Measurements from ENCODE around the gene SF3B3.
"Not testable (repeated sequence)": the region's sequence is repeated elsewhere in the genome, so short reads cannot be mapped to it uniquely, and the experiment has no call there.

The SF3B3 gene

GRCh38 chr16:70612931-70613330 is 89.3 kb downstream of the SF3B3 start:
- 94 to 96% methylated on average over 8 of the region's 8 CpGs for WGBS, 2 experiments
- Histone ChIP-seq H3K36me3 (ENCODE audit: control insufficient read depth, insufficient read depth, low read length) (no peaks in the 10 kb centered on the region), H3K4me3 (ENCODE audit: insufficient read depth, low read depth, low read length) (no peak overlapping the region), H3K27me3 (ENCODE audit: control insufficient read depth, insufficient read depth, low read length, poor library complexity, severe bottlenecking) (no peaks in the 10 kb centered on the region), H3K27ac (ENCODE audit: insufficient read depth, low read depth, low read length, poor library complexity, severe bottlenecking) (no peak overlapping the region), H3K4me1 (ENCODE audit: control insufficient read depth, insufficient read depth, low read length) (no peaks in the 10 kb centered on the region), H3K9me3 (ENCODE audit: control insufficient read depth, low read length) (no peaks in the 10 kb centered on the region)

GRCh38 chr16:70614208-70614951 is 90.8 kb downstream of the SF3B3 start:
- WGBS, 2 experiments, result 85 to 89% methylated on average over 5 of the region's 5 CpGs
- H3K4me3 ChIP-seq (ENCODE audit: insufficient read depth, low read depth, low read length), result no peak overlapping the region

GRCh38 chr16:70615945-70616344 is 92.3 kb downstream of the SF3B3 start:
- H3K4me3 ChIP-seq (ENCODE audit: insufficient read depth, low read depth, low read length), result no peak overlapping the region
- 95 to 96% methylated on average over 4 of the region's 5 CpGs for WGBS, 2 experiments
- no peaks in the 10 kb centered on the region for H3K9me3 ChIP-seq (ENCODE audit: control insufficient read depth, low read length)

More at GRCh38 chr16:70614208-70614951, 90.8 kb downstream of the SF3B3 start:
- Histone ChIP-seq H3K36me3 (ENCODE audit: control insufficient read depth, insufficient read depth, low read length) (no peaks in the 10 kb centered on the region), H3K4me1 (ENCODE audit: control insufficient read depth, insufficient read depth, low read length) (no peaks in the 10 kb centered on the region), H3K27me3 (ENCODE audit: control insufficient read depth, insufficient read depth, low read length, poor library complexity, severe bottlenecking) (peaks cover 5% of the 10 kb centered on the region), H3K27ac (ENCODE audit: insufficient read depth, low read depth, low read length, poor library complexity, severe bottlenecking) (no peak overlapping the region), H3K9me3 (ENCODE audit: control insufficient read depth, low read length) (no peaks in the 10 kb centered on the region)

GRCh38 chr16:70621864-70622263 is 98.2 kb downstream of the SF3B3 start:
- peaks cover 21% of the 10 kb centered on the region for H3K27me3 ChIP-seq (ENCODE audit: control insufficient read depth, insufficient read depth, low read length, poor library complexity, severe bottlenecking)
- WGBS, 2 experiments, result 22 to 36% methylated on average over 2 of the region's 3 CpGs
- H3K36me3 ChIP-seq (ENCODE audit: control insufficient read depth, insufficient read depth, low read length); H3K4me3 ChIP-seq (ENCODE audit: insufficient read depth, low read depth, low read length); H3K27ac ChIP-seq (ENCODE audit: insufficient read depth, low read depth, low read length, poor library complexity, severe bottlenecking); H3K9me3 ChIP-seq (ENCODE audit: control insufficient read depth, low read length); H3K4me1 ChIP-seq (ENCODE audit: control insufficient read depth, insufficient read depth, low read length): not testable (repeated sequence)

More at GRCh38 chr16:70615945-70616344, 92.3 kb downstream of the SF3B3 start:
- H3K27me3 ChIP-seq (ENCODE audit: control insufficient read depth, insufficient read depth, low read length, poor library complexity, severe bottlenecking), result peaks cover 15% of the 10 kb centered on the region
- no peaks in the 10 kb centered on the region for H3K36me3 ChIP-seq (ENCODE audit: control insufficient read depth, insufficient read depth, low read length)
- no peak overlapping the region for H3K27ac ChIP-seq (ENCODE audit: insufficient read depth, low read depth, low read length, poor library complexity, severe bottlenecking)
- H3K4me1 ChIP-seq (ENCODE audit: control insufficient read depth, insufficient read depth, low read length), result no peaks in the 10 kb centered on the region

Data from ectodermal cell (in vitro differentiated cells).